A673 (cell line): ENCODE measurements around the gene SLC39A2. TPM values are rescaled to one million over a fixed set of nuclear protein-coding genes. Genes with fewer than 3 reads are reported as not detected.

Experiments
- BruUV-seq: library from RNA; stranded (reverse); fragments of 400-500 nt; replicated peaks from 2 replicates; lab custom pipeline; 2021; lab: Mats Ljungman, UMichigan
- CTCF ChIA-PET: fragments of 300-600 bp; sonication (Branson Sonifier 250); formaldehyde crosslinking; loops from one replicate; lab custom pipeline; 2022; ENCODE audit warnings: antibody characterized with exemption; lab: Charles Lee
- POLR2A ChIA-PET: fragments of 300-600 bp; sonication (Branson Sonifier 250); formaldehyde crosslinking; loops from one replicate; lab custom pipeline; 2022; ENCODE audit warnings: antibody characterized with exemption; ENCODE audit not compliant: low non-redundant PET; lab: Charles Lee
- DNase-seq: peaks from one replicate; pipeline ENCODE4 v3.0.0-alpha.2; 2015; ENCODE audit warnings: low spot score
- H3K27ac ChIP-seq: fragments of 200-600 bp; sonication (generic); 2 replicates; pipeline ENCODE4 v1.5.1; 2016; ENCODE audit warnings: mixed run types, low read depth, mild to moderate bottlenecking, mixed read lengths, antibody characterized with exemption, low read length; ENCODE audit not compliant: poor library complexity, severe bottlenecking
- H3K27me3 ChIP-seq: fragments of 200-600 bp; sonication (generic); replicated peaks from 2 replicates; pipeline ENCODE4 v1.6.1; 2017; ENCODE audit warnings: mixed run types, low read depth, mild to moderate bottlenecking, mixed read lengths, antibody characterized with exemption, low read length; ENCODE audit not compliant: insufficient read depth, poor library complexity
- H3K36me3 ChIP-seq: fragments of 200-600 bp; sonication (generic); 2 replicates; pipeline ENCODE4 v1.6.1; 2016; ENCODE audit warnings: mixed run types, mild to moderate bottlenecking, mixed read lengths, antibody characterized with exemption, low read length; ENCODE audit not compliant: insufficient read depth, poor library complexity, severe bottlenecking
- H3K4me1 ChIP-seq: fragments of 200-600 bp; sonication (generic); 2 replicates; pipeline ENCODE4 v1.6.1; 2017; ENCODE audit warnings: mixed run types, mild to moderate bottlenecking, mixed read lengths, antibody characterized with exemption, low read length; ENCODE audit not compliant: insufficient read depth, poor library complexity, severe bottlenecking
- H3K4me3 ChIP-seq: fragments of 200-600 bp; sonication (generic); 2 replicates; pipeline ENCODE4 v1.5.1; 2016; ENCODE audit warnings: low read depth, mixed run types, mild to moderate bottlenecking, mixed read lengths, low read length; ENCODE audit not compliant: poor library complexity, severe bottlenecking
- H3K9me3 ChIP-seq: fragments of 200-600 bp; sonication (generic); 2 replicates; pipeline ENCODE4 v1.6.1; 2016; ENCODE audit warnings: mixed run types, low read depth, mild to moderate bottlenecking, mixed read lengths, antibody characterized with exemption, low read length; ENCODE audit not compliant: poor library complexity, severe bottlenecking
- EZH2 ChIP-seq: fragments of 200-600 bp; sonication (generic); IDR thresholded peaks from 2 replicates; pipeline ENCODE4 v1.6.1; 2017; ENCODE audit warnings: borderline replicate concordance, low read depth, mild to moderate bottlenecking, mixed read lengths, antibody characterized with exemption, low read length; ENCODE audit not compliant: poor library complexity, severe bottlenecking
- intact Hi-C: fragments of 100-400 bp; cut with micrococcal nuclease; formaldehyde crosslinking; loops from one replicate; pipeline ENCODE4 v1.10.0; 2022; ENCODE audit not compliant: unreplicated experiment
- total RNA-seq: library from RNA; stranded (reverse); gene quantifications from 2 replicates; pipeline ENCODE4 v1.2.3, GENCODE V29; 2021
- TF ChIP-seq, protein P1 (sequence below): fragments of 300-800, 200-600 bp; sonication (generic); conservative IDR thresholded peaks from 2 replicates; pipeline ENCODE4 v1.5.1; 2017; ENCODE audit warnings: low read depth, mild to moderate bottlenecking, antibody characterized with exemption, low read length, moderate library complexity, mixed read lengths

Gene SLC39A2
- total RNA-seq, 1 experiment from 2014 or later, result not detected

DNA sequence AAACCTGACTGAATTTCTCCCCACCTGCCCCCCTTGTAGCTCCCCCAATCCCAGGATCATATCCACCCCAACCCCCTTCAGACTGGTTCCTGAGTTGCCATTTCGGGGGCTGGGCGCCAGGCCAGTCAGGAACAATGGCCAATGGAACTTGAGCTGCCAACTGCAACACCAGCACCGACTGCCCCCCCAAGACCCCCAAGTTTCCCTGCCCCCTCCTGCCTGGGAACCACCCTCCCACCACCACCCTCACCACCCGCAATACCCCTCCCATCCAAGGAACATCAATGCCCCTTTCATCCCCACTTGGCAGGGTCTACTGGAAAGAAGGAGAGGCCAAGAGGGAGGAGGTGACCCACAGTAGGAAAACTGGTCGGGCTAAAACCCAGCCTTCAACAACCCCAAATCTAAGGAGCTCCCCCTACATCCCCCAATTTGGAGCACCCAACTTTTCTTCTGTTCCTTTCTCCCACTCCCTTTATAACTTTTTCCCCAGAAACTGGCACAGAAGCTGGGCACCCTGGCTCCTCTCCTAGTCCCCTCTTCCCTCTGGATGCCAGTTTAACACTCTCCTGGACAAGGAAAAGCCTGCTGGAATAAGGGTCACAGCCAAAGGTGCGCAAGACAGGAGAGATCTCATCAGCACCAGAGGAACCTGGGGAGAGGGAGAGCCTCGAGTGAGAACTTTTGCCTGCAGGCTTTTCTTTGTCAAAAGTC, 27.3 kb downstream of the SLC39A2 start:
- TF ChIP-seq, protein P1, sequence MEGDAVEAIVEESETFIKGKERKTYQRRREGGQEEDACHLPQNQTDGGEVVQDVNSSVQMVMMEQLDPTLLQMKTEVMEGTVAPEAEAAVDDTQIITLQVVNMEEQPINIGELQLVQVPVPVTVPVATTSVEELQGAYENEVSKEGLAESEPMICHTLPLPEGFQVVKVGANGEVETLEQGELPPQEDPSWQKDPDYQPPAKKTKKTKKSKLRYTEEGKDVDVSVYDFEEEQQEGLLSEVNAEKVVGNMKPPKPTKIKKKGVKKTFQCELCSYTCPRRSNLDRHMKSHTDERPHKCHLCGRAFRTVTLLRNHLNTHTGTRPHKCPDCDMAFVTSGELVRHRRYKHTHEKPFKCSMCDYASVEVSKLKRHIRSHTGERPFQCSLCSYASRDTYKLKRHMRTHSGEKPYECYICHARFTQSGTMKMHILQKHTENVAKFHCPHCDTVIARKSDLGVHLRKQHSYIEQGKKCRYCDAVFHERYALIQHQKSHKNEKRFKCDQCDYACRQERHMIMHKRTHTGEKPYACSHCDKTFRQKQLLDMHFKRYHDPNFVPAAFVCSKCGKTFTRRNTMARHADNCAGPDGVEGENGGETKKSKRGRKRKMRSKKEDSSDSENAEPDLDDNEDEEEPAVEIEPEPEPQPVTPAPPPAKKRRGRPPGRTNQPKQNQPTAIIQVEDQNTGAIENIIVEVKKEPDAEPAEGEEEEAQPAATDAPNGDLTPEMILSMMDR, result no peak
- TF ChIP-seq EZH2, result no peak
- ChIA-PET CTCF (interaction anchor here (1.1 kb wide), 1 partner anchor 12 kb away, joined by 3 read pairs; no protein-coding TSS in a partner anchor), POLR2A (no interaction called here)
- Histone ChIP-seq H3K27ac (no peak overlapping the region), H3K4me1 (peaks cover 5% of the 10 kb centered on the region), H3K36me3 (no peaks in the 10 kb centered on the region), H3K9me3 (no peaks in the 10 kb centered on the region), H3K27me3 (no peaks in the 10 kb centered on the region), H3K4me3 (no peak overlapping the region)
- intact Hi-C loops, result no loop called here
- BruUV-seq, result no TSS peak
- no peak for DNase-seq

DNA sequence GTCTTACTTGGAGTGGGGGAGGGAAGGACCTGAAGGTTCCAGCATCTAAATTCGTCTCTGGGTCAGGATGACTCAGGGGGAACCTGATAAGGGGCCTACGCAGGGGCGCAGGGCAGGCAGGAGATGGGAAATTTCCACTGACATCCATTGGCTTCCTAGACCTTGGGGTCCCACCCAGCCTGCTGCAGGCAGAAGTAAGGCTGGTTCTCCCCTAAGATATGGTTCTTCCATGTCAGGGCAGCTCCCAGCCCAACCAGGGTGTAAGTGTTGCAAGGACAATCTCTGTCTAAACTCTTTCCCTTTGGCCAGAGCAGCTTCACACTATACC, 27.9 kb downstream of the SLC39A2 start:
- no TSS peak for BruUV-seq
- Histone ChIP-seq H3K9me3 (no peaks in the 10 kb centered on the region), H3K27ac (no peak overlapping the region), H3K4me1 (peaks cover 5% of the 10 kb centered on the region), H3K27me3 (no peaks in the 10 kb centered on the region), H3K4me3 (no peak overlapping the region), H3K36me3 (no peaks in the 10 kb centered on the region)
- intact Hi-C loops, result no loop called here
- POLR2A ChIA-PET, result no interaction called here
- CTCF ChIA-PET, result interaction anchor here (1.1 kb wide), 1 partner anchor 12 kb away, joined by 3 read pairs; no protein-coding TSS in a partner anchor
- DNase-seq, result no peak
- TF ChIP-seq, protein P1, result no peak
- no peak for TF ChIP-seq EZH2

DNA sequence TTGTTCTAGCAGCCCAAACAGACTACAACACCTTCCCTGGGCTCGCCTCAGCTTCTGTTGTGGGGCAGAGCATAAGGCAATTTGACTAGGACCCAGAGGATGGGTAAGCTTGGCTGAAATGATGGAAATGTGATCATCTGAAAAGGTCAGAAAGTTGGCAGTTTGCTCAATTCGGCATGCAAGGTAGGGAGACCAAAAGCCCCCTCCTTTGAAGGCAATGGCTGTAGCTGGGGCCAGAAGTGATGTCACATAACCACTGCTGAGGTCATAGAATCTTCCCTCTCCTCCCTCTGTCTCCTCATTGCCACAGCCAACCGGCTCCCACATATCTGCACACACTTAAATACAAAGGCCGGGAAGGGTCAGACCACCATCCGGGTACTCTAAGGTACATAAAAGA, 30.8 kb downstream of the SLC39A2 start, which contains the start of gene TPPP2:
TSS of gene TPPP2 (plus strand) at position 301 of the 400 bp plus-strand sequence. CDS start 365 bp downstream, outside the sequence.
- Histone ChIP-seq H3K4me3 (no peak within 1 kb of the TSS), H3K27ac (no peak within 1 kb of the TSS), H3K9me3 (no peaks in the 10 kb centered on the region), H3K27me3 (no peaks in the 10 kb centered on the region), H3K36me3 (no peaks in the 10 kb centered on the region), H3K4me1 (no peaks in the 10 kb centered on the region)
- CTCF ChIA-PET, result no interaction called here
- no TSS peak for BruUV-seq
- intact Hi-C loops, result loop anchor here (10.0 kb wide), 1 partner anchor 335 kb away; no protein-coding TSS in a partner anchor
- TF ChIP-seq, protein P1, result no peak
- TF ChIP-seq EZH2, result no peak
- DNase-seq, result no peak
- POLR2A ChIA-PET, result no interaction called here
